Parietal lobe (tissue), 2 donors: ENCODE results near the gene ADGRL1. TPM values are rescaled to one million over a fixed set of nuclear protein-coding genes. Genes with fewer than 3 reads are reported as not detected.

Experiments used
- small RNA-seq: library from RNA; depleted of rRNA; stranded (forward); fragments of <200 nt; gene quantifications from one replicate; pipeline ENCODE3, GENCODE V24; 2014; ENCODE audit warnings: low replicate concordance
- total RNA-seq: library from RNA; depleted of rRNA; stranded (reverse); fragments of >200 nt; gene quantifications from one replicate; pipeline ENCODE4 v1.2.3, GENCODE V29; 2014

Gene ADGRL1
- 88.9 TPM for total RNA-seq

GRCh38 chr19:14205452-14206287 is at the start of gene ADGRL1:
Gene ADGRL1 (minus strand): TSS chr19:14206169. CDS start chr19:14183602, 22,567 bp downstream.

GRCh38 chr19:14136509-14137281 is 69.3 kb downstream of the ADGRL1 start, which contains the start of gene ASF1B:
Gene ASF1B (minus strand): TSS chr19:14136589. CDS start chr19:14136456, 133 bp downstream.

GRCh38 chr19:14117668-14118164 is 88.3 kb downstream of the ADGRL1 start, which contains the start of gene PRKACA:
Gene PRKACA (minus strand): TSS chr19:14117762. CDS start chr19:14117547, 215 bp downstream.

Small RNA genes within 50 kb of the gene (small RNA-seq; reads per million reads assigned to genes)
- not detected for gene RN7SL231P

Other genes with a start within 250 kb of the ADGRL1 start
- 4.4 TPM for gene RFX1, start 199.8 kb downstream of the ADGRL1 start, total RNA-seq
- not detected for gene RLN3, start 178.0 kb downstream of the ADGRL1 start, total RNA-seq
- 5.6 TPM for gene IL27RA, start 174.4 kb downstream of the ADGRL1 start, total RNA-seq
- 4.7 TPM for gene PALM3, start 144.1 kb downstream of the ADGRL1 start, total RNA-seq
- gene MISP3, start 133.4 kb downstream of the ADGRL1 start, total RNA-seq, result 0.63 TPM
- not detected for gene C19orf67, start 120.4 kb downstream of the ADGRL1 start, total RNA-seq
- gene SAMD1, start 115.4 kb downstream of the ADGRL1 start, total RNA-seq, result 36.3 TPM
- gene PRKACA, start 88.4 kb downstream of the ADGRL1 start, total RNA-seq, result 42.9 TPM
- gene ASF1B, start 69.6 kb downstream of the ADGRL1 start, total RNA-seq, result 2.8 TPM
- 2.5 TPM for gene ADGRE5, start 175.3 kb upstream of the ADGRL1 start, total RNA-seq
- 37.9 TPM for gene DDX39A, start 213.2 kb upstream of the ADGRL1 start, total RNA-seq
- gene PKN1, start 227.1 kb upstream of the ADGRL1 start, total RNA-seq, result 82.3 TPM